CD14-positive monocyte (primary cell): ENCODE data around the gene ATMIN. TPM values are rescaled to one million over a fixed set of nuclear protein-coding genes. Genes with fewer than 3 reads are reported as not detected.

ENCODE experiments used
- DNase-seq, 3 donors: peaks; one replicate each; pipeline ENCODE4 v3.0.0-alpha.2; 2011 to 2022
- H2AFZ ChIP-seq: 2 replicates; pipeline ENCODE4 v1.6.0; 2012; ENCODE audit warnings: mild to moderate bottlenecking, low read depth, low read length, inconsistent platforms; ENCODE audit not compliant: insufficient read depth, poor library complexity, severe bottlenecking
- H3K27ac ChIP-seq, 2 donors: 1 replicate in 1 of 2; 2 replicates in 1 of 2; pipeline ENCODE4 v1.5.1; 2012 to 2013; ENCODE audit warnings: low read length in 2 of 2, control low read depth in 1 of 2, inconsistent platforms in 1 of 2, low read depth in 1 of 2, mild to moderate bottlenecking in 1 of 2
- H3K27me3 ChIP-seq, 2 donors: one replicate each; pipeline versions ENCODE4 v1.6.0 to v1.6.1; 2011 to 2013; ENCODE audit warnings: low read length in 2 of 2; ENCODE audit not compliant: control insufficient read depth in 2 of 2, insufficient read depth in 2 of 2
- H3K36me3 ChIP-seq, 2 donors: replicated peaks in 1 of 2; 1 replicate in 1 of 2; 2 replicates in 1 of 2; pipeline versions ENCODE4 v1.5.1 to v1.6.1; 2012 to 2013; ENCODE audit warnings: low read length in 2 of 2, control low read depth in 1 of 2, inconsistent platforms in 1 of 2, mild to moderate bottlenecking in 1 of 2; ENCODE audit not compliant: insufficient read depth in 2 of 2, control insufficient read depth in 1 of 2
- H3K4me1 ChIP-seq, 2 donors: 1 replicate in 1 of 2; 2 replicates in 1 of 2; pipeline versions ENCODE4 v1.5.1 to v1.6.1; 2012 to 2013; ENCODE audit warnings: low read length in 2 of 2, control low read depth in 1 of 2, inconsistent platforms in 1 of 2, mild to moderate bottlenecking in 1 of 2, moderate library complexity in 1 of 2; ENCODE audit not compliant: insufficient read depth in 2 of 2, control insufficient read depth in 1 of 2
- H3K4me2 ChIP-seq: replicated peaks from 2 replicates; pipeline ENCODE3; 2012; ENCODE audit warnings: low read length, moderate library complexity, mild to moderate bottlenecking; ENCODE audit not compliant: poor library complexity, severe bottlenecking; ENCODE audit errors: extremely low read depth
- H3K4me3 ChIP-seq, 3 experiments: fragments of 200-600 bp in 1 of 3; sonication (generic) in 1 of 3; replicated peaks in 1 of 3; 1 replicate in 2 of 3; 2 replicates in 1 of 3; pipeline ENCODE4 v1.5.1; 2011 to 2013; ENCODE audit warnings: low read length in 3 of 3, mild to moderate bottlenecking in 3 of 3, control low read depth in 2 of 3, low read depth in 2 of 3, inconsistent platforms in 1 of 3, moderate library complexity in 1 of 3
- H3K79me2 ChIP-seq: 2 replicates; pipeline ENCODE4 v1.6.0; 2012; ENCODE audit warnings: mild to moderate bottlenecking, control low read depth, inconsistent platforms, low read length, moderate library complexity; ENCODE audit not compliant: insufficient read depth
- H3K9ac ChIP-seq: 2 replicates; pipeline ENCODE4 v1.6.0; 2017; ENCODE audit warnings: low read length, mild to moderate bottlenecking; ENCODE audit not compliant: insufficient read depth, poor library complexity, severe bottlenecking
- H3K9me3 ChIP-seq, 2 donors: replicated peaks in 1 of 2; 1 replicate in 1 of 2; 2 replicates in 1 of 2; pipeline versions ENCODE4 v1.5.1 to v1.6.1; 2012 to 2013; ENCODE audit warnings: low read length in 2 of 2, control low read depth in 1 of 2; ENCODE audit not compliant: control insufficient read depth in 1 of 2, insufficient read depth in 1 of 2
- H4K20me1 ChIP-seq: 2 replicates; pipeline ENCODE4 v1.6.0; 2012; ENCODE audit warnings: mild to moderate bottlenecking, low read length, control low read depth, moderate library complexity; ENCODE audit not compliant: insufficient read depth
- H3K27ac Mint-ChIP-seq, 7 donors: one replicate each; pipeline ENCODE4 v1.8.0; 2020; ENCODE audit warnings: mild to moderate bottlenecking in 7 of 7, mixed read lengths in 7 of 7, moderate library complexity in 6 of 7, inconsistent platforms in 2 of 7
- H3K27me3 Mint-ChIP-seq, 3 donors: one replicate each; pipeline ENCODE4 v1.8.0; 2021 to 2022; ENCODE audit warnings: low read depth in 3 of 3, mild to moderate bottlenecking in 3 of 3, mixed read lengths in 3 of 3, moderate library complexity in 3 of 3, inconsistent platforms in 1 of 3
- H3K36me3 Mint-ChIP-seq, 2 donors: one replicate each; pipeline ENCODE4 v1.8.0; 2020; ENCODE audit warnings: mixed read lengths in 2 of 2, inconsistent platforms in 1 of 2, mild to moderate bottlenecking in 1 of 2
- H3K4me1 Mint-ChIP-seq: one replicate; pipeline ENCODE4 v1.8.0; 2020; ENCODE audit warnings: mild to moderate bottlenecking, mixed read lengths
- H3K4me3 Mint-ChIP-seq, 2 donors: one replicate each; pipeline ENCODE4 v1.8.0; 2020; ENCODE audit warnings: mild to moderate bottlenecking in 2 of 2, mixed read lengths in 2 of 2, moderate library complexity in 1 of 2
- H3K9me3 Mint-ChIP-seq, 7 donors: one replicate each; pipeline ENCODE4 v1.8.0; 2020 to 2022; ENCODE audit warnings: mixed read lengths in 7 of 7, mild to moderate bottlenecking in 6 of 7, moderate library complexity in 6 of 7, inconsistent platforms in 2 of 7
- CTCF ChIP-seq: fragments of 200-600 bp; IDR thresholded peaks from one replicate; pipeline ENCODE4 v1.8.0; 2022; ENCODE audit warnings: antibody characterized with exemption, mild to moderate bottlenecking
- WGBS: methylation state at CpG from one replicate; pipeline ENCODE4 v1.1.5; 2013; ENCODE audit warnings: missing lambda C conversion rate; ENCODE audit not compliant: insufficient coverage; 5-methylcytosine and 5-hydroxymethylcytosine counted together
- intact Hi-C, 2 donors: fragments of 100-400 bp; cut with micrococcal nuclease; formaldehyde crosslinking; loops; one replicate each; pipeline versions ENCODE4 v1.15.0 to v1.15.1; 2023
- polyA plus RNA-seq, 3 donors: library from polyadenylated mRNA; depleted of rRNA in 1 of 3; unstranded in 2 of 3; stranded (reverse) in 1 of 3; fragments of 300-500 nt in 2 of 3; fragments of >200 nt in 1 of 3; fragmentation: Illumina TruSeq in 2 of 3; gene quantifications; 1 replicate in 2 of 3; 2 replicates in 1 of 3; pipeline ENCODE4 v1.2.3, GENCODE V29; 2012 to 2021

The ATMIN gene
- polyA plus RNA-seq, 3 donors, result 10.9 to 17.6 (median 13.2) TPM

DNA sequence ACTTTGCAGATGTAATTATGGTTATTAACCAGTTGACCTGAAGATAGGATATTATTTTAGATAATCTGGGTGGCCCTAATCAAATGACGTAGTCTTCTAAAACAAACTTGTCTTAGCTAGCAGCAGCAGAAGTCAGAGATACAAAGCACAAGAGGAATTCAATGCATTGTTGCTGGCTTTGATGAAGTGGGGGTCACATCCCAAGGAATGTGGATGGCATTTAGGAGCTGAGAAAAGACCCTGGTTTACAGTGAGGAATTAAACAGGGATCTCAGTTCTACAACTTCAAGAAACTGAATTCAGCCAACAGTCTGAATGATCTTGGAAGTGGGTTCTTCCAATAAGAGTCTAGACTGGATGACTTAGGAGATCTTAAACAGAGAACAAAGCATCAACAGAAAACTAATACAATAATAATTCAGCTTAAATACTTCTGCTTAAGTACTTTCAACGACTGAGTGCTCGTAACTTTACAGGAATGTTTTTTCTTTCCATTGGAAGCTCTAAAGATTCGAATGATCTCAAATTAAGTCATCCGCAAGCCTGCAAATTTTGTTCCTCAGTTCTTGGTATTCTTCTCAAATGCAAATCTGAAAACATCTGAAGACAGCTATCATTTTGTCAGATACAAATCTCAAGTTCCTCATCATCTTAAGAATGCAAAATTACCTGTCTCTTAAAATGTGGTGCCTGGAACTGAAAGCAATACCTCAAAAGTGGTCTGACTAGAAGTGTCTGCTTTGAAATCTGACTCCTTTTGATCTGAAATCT lies 38.1 kb downstream of the ATMIN start:
- Mint-ChIP-seq H3K9me3 (peaks cover 0 to 3% (median 0%) of the 10 kb centered on the region in 7 donors), H3K4me1 (peaks cover 11% of the 10 kb centered on the region), H3K4me3 (no peak overlapping the region), H3K27me3 (peaks cover 0 to 4% (median 2%) of the 10 kb centered on the region in 3 donors), H3K27ac (no peak overlapping the region), H3K36me3 (no peaks in the 10 kb centered on the region)
- H3K4me2 ChIP-seq, result no peak overlapping the region
- no peaks in the 10 kb centered on the region for H3K36me3 ChIP-seq
- no peaks in the 10 kb centered on the region for H3K79me2 ChIP-seq
- no peak for TF ChIP-seq CTCF
- H4K20me1 ChIP-seq, result no peaks in the 10 kb centered on the region
- DNase-seq, result no peak
- H3K9me3 ChIP-seq, result no peaks in the 10 kb centered on the region
- no peaks in the 10 kb centered on the region for H3K27me3 ChIP-seq
- no peak overlapping the region for H3K27ac ChIP-seq
- no peak overlapping the region for H2AFZ ChIP-seq
- no peak overlapping the region for H3K4me3 ChIP-seq
- H3K4me1 ChIP-seq, result peaks cover 12 to 13% of the 10 kb centered on the region in 2 donors
- no peak overlapping the region for H3K9ac ChIP-seq
- intact Hi-C loops, result no loop called here
- 90% methylated on average over 2 of the region's 5 CpGs for WGBS

DNA sequence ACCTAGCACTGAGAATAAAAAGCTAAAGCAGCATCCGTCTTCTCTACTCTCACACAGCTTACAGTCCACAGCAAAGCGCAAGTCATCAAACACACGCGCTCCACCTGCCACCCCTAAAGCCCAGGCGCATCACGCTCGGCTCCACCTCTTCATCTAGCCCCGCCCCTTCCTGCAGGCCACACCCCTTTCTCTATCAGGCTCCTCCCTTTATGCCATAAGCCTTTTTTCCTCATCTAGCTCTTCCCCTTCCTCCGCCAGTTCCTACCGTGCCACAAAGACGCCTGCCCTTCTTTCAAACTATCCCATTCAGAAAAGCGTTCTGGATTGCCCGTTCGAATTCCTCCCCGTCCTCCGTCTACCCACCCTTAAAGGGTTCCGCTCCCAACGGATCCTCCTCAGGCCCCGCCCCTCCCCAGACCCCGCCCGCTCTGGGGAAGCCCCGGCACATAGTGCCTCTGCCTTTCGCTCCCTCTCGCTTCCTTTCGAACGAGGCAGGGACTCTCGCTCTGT lies 41.0 kb downstream of the ATMIN start:
- 1% methylated on average over 22 of the region's 27 CpGs for whole genome bisulfite sequencing
- H3K4me3 ChIP-seq, result peak overlapping the region; percentile 75 to 92 (median 78)
- H3K27ac ChIP-seq, result peak overlapping the region; percentile 76 to 91
- H3K4me3 Mint-ChIP-seq, result no peak overlapping the region
- intact Hi-C loops, result loop anchor here (1.0 to 2.0 kb wide), 4 partner anchors 20 to 69 kb away; partner anchors contain the start of genes GCSH (in 2 of the 2) and CENPN (in 1 of the 2)
- H3K27me3 Mint-ChIP-seq, result peaks cover 0 to 4% (median 2%) of the 10 kb centered on the region in 3 donors
- H3K4me1 ChIP-seq, result peaks cover 12 to 13% of the 10 kb centered on the region in 2 donors
- peak; percentile 77 to 86 (median 84) for DNase-seq
- H3K27me3 ChIP-seq, result no peaks in the 10 kb centered on the region
- peaks cover 8% of the 10 kb centered on the region for H3K4me1 Mint-ChIP-seq
- H3K79me2 ChIP-seq, result no peaks in the 10 kb centered on the region
- peak overlapping the region; percentile 78 for H3K9ac ChIP-seq
- no peak for TF ChIP-seq CTCF
- no peaks in the 10 kb centered on the region for H3K9me3 ChIP-seq
- H4K20me1 ChIP-seq, result no peaks in the 10 kb centered on the region
- no peak overlapping the region for H3K27ac Mint-ChIP-seq
- H3K36me3 ChIP-seq, result no peaks in the 10 kb centered on the region
- peak overlapping the region; percentile 72 for H3K4me2 ChIP-seq
- H2AFZ ChIP-seq, result peak overlapping the region; percentile 98
- H3K36me3 Mint-ChIP-seq, result no peaks in the 10 kb centered on the region
- no peaks in the 10 kb centered on the region for H3K9me3 Mint-ChIP-seq
